Caki2 (cell line): ENCODE measurements around the gene MRPL19. TPM values are rescaled to one million over a fixed set of nuclear protein-coding genes. Genes with fewer than 3 reads are reported as not detected.
A peak's percentile ranks its signal among the peaks of the same experiment; 100 is the strongest.
"Not testable (repeated sequence)": the region's sequence is repeated elsewhere in the genome, so short reads cannot be mapped to it uniquely, and the experiment has no call there.

ENCODE experiments used
- DNase-seq: peaks from one replicate; pipeline ENCODE4 v3.0.0-alpha.2; 2015; ENCODE audit warnings: low read depth
- in situ Hi-C: cut with HindIII; loops from 2 replicates; pipeline ENCODE4 v1.10.0; 2016; ENCODE audit warnings: low sequenced_read_pairs, low pct_unique_long_range_greater_than_20kb, mixed read lengths
- total RNA-seq: library from RNA; depleted of rRNA; stranded (reverse); fragments of >200 nt; shearing (Covaris generic); gene quantifications from 2 replicates; pipeline ENCODE4 v1.2.3, GENCODE V29; 2014; ENCODE audit warnings: low replicate concordance; rRNA removed

Gene MRPL19
- total RNA-seq, 1 experiment from 2014 or later: 71.3 TPM

DNA sequence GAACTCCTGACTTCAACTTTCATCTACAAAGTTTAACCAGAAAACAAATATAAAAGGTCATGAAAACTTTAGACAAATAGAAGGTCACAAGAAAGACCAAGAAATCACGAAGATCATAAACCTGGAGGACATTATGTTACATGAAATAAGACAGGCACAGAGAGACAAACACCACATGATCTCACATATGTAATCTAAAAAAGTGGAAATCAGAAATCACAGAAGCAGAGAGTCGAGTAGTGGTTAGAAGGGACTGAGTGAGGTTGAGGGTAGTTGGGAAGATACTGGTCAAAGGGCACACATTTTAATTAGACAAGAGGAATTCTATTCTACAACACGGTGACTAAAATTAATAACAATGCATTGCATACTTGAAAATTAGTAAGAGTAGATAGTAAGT, 62.7 kb downstream of the MRPL19 start:
- in situ Hi-C loops: no loop called here

DNA sequence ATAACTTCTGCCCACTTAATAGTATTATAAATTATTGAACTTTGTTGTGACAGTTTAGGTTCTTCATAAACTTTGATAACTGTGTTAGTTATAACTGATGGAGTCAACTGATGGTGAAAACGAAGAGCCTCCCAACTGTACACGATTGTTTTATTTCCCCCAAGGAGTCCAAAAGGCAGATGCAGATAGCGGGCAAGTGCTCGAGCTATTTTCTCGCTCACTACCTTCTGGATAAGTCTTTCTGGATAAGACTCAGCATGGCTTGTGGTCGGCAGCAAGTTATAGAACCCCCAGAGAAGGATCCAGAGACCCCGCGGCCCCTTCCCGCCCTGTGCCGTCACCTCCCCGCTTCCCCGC, 63.6 kb downstream of the MRPL19 start:
- no peak for DNase-seq
- in situ Hi-C loops: no loop called here

More for the DNA sequence above, 62.7 kb downstream of the MRPL19 start:
- no peak for DNase-seq

DNA sequence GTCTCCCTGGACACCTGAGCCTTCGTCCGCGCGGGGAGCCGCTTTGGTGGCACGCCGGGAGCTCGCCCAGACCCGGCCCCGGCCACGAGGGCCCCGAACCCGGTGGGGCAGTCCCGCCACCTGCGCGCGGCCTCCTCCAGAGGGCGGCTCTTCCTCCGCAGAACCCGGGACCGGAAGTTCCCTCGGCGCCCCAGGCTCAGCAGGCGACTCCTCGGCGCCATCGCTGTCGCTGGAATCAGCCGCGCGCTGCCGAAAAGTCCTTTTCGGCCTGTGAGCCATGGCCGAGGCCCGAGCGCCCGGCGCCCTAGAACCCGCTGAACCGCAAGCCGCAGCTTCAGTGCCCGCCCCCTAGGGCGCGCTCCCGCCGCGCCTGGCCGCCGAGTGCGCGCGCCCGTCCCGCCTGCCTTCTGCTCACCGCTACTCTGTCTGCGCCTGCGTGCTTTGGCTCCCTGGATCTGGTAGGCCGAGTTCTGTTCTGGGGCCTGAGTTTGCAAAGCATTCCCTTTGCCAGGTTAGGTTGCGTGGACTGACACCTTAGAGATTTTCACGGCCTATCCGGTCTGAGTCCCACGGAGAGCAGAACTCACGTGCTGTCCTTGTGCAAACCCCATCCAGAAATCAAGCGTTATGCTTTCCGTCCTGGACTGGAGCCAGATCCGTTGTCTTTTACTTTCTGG, 64.1 kb downstream of the MRPL19 start, which contains the start of gene GCFC2:
TSS of gene GCFC2 (minus strand) at position 339 of the 677 bp plus-strand sequence. CDS start at position 279, 60 bp downstream.
- in situ Hi-C loops: no loop called here
- peak; percentile 92 for DNase-seq

DNA sequence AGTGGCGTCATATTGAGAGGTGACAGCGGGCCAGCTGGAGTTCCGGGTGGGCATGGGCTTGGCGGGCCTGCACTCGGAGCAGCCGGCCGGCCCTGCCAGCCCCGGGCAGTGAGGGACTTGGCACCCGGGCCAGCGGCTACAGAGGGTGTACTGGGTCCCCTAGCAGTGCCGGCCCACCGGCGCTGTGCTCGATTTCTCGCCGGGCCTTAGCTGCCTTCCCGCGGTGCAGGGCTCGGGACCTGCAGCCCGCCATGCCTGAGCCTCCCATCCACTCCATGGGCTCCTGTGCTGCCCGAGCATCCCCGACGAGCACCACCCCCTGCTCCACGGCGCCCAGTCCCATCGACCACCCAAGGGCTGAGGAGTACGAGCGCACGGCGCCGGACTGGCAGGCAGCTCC, 65.0 kb downstream of the MRPL19 start:
- DNase-seq, in situ Hi-C loops: not testable (repeated sequence)

DNA sequence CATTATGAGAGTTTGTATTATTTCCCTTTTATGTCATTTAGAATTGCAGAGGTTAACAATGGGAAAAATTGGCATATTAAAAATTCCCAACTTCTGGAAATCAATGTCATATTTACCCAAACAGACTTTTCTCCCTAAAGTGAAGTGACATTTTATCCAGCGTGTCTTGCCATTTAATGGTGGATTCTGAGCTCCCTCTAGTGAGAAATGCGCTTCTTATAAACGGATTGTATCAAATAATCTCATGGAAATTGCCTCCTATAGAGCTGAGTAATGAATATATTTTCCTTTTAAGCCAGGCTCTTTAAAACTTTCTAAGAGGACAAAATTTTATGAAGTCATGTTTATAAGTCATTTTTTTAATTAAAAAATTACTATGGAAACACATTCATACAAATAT, 69.8 kb downstream of the MRPL19 start:
- in situ Hi-C loops: no loop called here

DNA sequence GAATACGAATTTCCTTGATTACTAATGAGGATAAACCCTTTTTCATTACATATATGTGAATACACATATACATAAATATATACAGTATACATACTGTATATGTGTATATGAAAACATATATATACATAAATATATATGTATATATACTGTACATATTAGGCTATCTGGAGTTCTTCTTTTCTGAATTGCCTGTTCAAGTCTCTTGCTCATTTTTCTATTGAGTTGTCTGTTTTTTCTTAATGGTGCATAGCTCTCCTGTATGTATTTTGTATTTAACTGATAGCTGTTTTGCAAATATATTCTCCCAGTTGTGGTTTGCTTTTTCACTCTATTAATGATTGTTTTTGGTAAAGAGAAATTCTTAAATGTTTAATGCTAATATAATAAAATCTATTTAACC, 73.0 kb downstream of the MRPL19 start:
- in situ Hi-C loops: no loop called here

More for the DNA sequence above, 69.8 kb downstream of the MRPL19 start:
- no peak for DNase-seq

DNA sequence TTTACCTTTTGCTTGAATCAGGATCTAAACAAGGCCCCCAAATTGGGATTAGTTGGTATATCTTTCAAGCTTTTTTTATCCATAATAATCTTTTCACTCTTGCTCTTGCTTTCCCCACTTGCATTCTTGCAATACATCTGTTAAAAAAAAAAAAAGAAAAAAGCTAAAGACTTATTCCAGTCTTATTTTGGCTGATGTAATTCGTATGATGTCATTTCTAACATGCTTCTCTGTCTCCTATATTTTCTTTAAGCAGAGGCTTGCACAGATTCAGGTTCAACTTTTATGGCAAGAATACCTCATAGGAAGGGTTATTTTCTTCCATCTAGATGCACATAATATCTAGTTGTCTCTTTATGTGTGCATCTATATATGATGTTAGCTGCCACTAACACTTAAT, 73.9 kb downstream of the MRPL19 start:
- in situ Hi-C loops: no loop called here
- DNase-seq: no peak

More for the DNA sequence above, 73.0 kb downstream of the MRPL19 start:
- no peak for DNase-seq

DNA sequence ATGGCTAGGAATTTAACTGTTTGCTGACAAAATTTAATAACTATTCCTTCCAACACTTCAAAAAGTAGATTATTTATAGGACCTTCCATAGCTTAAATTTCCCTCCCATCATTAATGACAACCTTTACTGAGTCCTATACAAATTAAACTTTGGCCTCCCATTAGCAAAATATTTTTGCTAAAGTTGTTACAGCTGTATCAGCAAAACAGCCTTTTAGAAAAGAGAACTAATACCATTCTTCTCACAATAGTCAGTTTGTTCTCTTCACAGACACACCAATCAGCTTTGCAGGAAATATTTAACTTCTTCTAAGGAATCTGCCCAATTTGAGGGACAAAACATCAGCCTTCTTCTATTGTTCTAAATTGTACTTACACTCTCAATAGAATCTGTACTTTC, 76.1 kb downstream of the MRPL19 start:
- DNase-seq: no peak

DNA sequence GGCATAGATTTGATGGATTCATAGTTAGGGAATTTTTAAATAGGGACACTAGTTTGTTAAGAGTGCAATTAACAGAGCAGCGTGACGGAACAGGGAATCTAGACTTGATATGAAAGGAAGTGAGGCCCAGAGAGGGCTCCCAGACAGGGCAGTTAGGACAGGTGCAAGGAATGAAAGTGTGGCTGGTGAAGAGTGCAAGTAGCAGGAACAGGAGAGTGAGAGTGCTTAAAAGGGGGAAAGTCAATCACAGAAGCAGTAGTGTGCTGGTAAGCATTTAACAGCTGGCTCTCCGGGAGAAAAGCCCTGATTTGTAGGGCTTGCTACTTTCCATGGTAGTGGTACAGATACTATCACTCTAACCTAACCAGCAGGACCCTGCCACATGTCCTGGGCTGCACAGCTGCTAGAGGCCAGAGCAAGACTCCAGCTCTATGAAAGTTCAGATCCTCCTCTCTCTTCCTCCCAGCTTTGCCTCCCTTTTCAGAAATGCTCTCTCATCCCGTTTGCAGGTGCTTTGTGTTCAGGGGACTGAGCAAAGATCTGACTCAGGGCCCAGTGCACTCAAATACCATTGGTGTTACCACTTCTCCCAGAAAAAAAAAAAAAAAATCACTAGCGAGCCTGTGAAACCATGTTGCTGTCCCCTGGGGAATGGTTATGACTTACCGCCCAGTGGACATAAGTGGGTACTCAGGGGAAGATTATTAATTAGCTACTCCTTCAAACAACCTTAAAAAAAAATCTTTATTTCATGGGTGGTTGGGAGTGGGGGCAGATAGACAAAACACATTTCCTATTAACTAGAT, 82.2 kb downstream of the MRPL19 start:
- in situ Hi-C loops: no loop called here
- no peak for DNase-seq

More for the DNA sequence above, 76.1 kb downstream of the MRPL19 start:
- in situ Hi-C loops: no loop called here

DNA sequence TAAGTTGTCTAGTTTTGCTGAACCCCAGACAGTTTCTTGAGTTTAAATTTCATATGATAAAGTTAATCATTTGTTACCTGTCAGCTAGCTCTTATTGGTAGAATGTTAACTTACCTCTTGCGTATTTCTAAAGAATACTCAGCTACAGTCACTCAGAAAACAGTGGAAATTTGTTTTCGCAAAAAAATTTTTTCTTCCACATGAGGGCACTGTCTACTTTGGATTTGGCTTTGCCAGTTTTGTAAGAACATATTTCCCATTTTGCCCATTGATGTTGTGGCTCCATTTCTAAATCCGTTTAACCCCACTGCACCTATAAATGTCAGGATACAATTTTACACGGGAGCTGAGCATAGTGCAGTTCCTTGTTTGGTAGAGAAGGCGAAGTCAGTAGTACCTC, 83.3 kb downstream of the MRPL19 start:
- in situ Hi-C loops: no loop called here
- DNase-seq: no peak

DNA sequence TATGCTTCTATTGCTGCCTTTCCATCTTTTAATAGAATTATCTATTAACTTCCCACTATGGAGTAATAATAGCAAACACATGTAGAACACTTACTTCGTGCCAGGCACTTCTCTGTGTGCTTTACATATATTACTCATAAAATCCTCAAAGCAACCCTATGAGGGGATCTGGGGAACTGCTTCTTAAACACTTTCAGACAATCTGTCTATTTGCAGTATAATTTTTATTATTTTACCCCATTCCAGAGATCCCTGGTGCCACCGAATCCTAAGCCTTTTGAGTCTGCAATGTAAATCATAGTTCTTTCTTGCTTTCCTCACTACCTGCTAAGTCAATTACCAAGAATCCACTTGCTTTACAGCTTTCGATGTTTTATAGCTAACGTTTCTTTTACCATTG, 89.7 kb downstream of the MRPL19 start:
- in situ Hi-C loops: no loop called here
- no peak for DNase-seq

DNA sequence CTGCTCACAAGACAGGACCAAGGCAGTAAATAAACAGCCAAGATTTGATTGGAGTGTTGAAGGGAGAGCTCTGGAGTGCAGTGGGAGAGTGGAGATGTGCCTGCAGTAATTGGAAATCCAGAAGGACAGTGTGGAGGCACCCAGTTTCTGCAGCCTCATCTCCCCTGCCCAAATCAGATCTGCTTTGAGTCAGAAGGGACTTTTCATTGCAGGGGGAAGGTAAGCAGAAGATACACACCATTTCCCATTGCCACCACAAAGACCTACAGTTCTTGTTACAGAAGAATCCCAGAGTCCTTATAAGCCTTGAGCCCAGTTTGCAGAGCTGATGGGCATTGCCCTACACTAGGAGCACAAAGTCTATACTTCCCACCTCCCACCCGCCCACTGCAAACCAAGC, 91.4 kb downstream of the MRPL19 start:
- no peak for DNase-seq
- in situ Hi-C loops: no loop called here

Other genes starting within 250 kb of the MRPL19 start
- gene EVA1A, start 85.8 kb upstream of the MRPL19 start, total RNA-seq: 281 and 383 TPM in 2 replicates
- 28.5 and 36.9 TPM in 2 replicates for gene GCFC2, start 64.1 kb downstream of the MRPL19 start, total RNA-seq